B cell (primary cell): ENCODE measurements around the gene GLIPR2.

Experiments
- EZH2 ChIP-seq: IDR thresholded peaks from 2 replicates; pipeline ENCODE4 v1.6.1; 2012; ENCODE audit warnings: borderline replicate concordance, low read depth, mild to moderate bottlenecking, moderate library complexity, low read length; ENCODE audit not compliant: insufficient read depth, poor library complexity, severe bottlenecking
- TF ChIP-seq, protein P1 (sequence below): fragments of 200-600 bp; IDR thresholded peaks from one replicate; pipeline ENCODE4 v1.8.0; 2022; ENCODE audit warnings: antibody characterized with exemption, mild to moderate bottlenecking

DNA sequence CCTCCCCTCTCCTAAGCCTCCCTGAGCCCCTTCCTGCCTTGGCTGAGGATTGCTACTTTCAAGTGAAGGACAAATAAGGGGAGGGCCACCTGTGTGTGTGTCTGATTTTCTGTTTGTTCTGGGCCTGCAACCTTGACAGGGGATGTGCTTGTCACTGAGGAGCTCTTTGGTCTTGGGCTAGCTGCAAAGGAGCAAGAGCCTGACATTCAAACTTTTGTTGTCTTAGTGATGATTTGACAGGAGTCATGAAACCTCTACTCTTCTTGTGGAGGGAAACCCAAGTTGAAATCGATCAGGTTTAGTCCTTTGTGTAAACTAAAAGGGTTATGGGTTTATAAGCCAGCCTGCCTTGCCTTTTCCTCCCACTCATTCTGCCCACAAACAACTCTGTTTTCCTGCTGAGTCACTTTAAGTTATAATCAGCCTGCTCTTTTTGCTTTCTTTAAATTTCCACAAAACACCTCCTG is 71.0 kb downstream of the GLIPR2 start:
- TF ChIP-seq, protein P1, sequence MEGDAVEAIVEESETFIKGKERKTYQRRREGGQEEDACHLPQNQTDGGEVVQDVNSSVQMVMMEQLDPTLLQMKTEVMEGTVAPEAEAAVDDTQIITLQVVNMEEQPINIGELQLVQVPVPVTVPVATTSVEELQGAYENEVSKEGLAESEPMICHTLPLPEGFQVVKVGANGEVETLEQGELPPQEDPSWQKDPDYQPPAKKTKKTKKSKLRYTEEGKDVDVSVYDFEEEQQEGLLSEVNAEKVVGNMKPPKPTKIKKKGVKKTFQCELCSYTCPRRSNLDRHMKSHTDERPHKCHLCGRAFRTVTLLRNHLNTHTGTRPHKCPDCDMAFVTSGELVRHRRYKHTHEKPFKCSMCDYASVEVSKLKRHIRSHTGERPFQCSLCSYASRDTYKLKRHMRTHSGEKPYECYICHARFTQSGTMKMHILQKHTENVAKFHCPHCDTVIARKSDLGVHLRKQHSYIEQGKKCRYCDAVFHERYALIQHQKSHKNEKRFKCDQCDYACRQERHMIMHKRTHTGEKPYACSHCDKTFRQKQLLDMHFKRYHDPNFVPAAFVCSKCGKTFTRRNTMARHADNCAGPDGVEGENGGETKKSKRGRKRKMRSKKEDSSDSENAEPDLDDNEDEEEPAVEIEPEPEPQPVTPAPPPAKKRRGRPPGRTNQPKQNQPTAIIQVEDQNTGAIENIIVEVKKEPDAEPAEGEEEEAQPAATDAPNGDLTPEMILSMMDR, result no peak
- TF ChIP-seq EZH2, result no peak
